ENCODE data around the gene RPN1.
"Not testable (repeated sequence)": the region's sequence is repeated elsewhere in the genome, so short reads cannot be mapped to it uniquely, and the experiment has no call there.

Gene RPN1

GRCh38 chr3:128665362-128666021 is 14.9 kb upstream of the RPN1 start:
- Histone ChIP-seq H2AFZ (ENCODE audit: low read depth, low read length) (no peak overlapping the region), H3K27ac (ENCODE audit: low read length) (no peak overlapping the region), H3K36me3 (ENCODE audit: insufficient read depth, low read length) (no peaks in the 10 kb centered on the region), H3K4me2 (ENCODE audit: insufficient read depth, low read length) (no peak overlapping the region), H3K79me2 (ENCODE audit: insufficient read depth, low read length) (no peaks in the 10 kb centered on the region), H3K4me1 (ENCODE audit: insufficient read depth, low read length) (no peaks in the 10 kb centered on the region), H4K20me1 (ENCODE audit: insufficient read depth, low read length) (no peaks in the 10 kb centered on the region), H3K27me3 (ENCODE audit: insufficient read depth, low read length, poor library complexity) (no peaks in the 10 kb centered on the region), H3K9me3 (ENCODE audit: insufficient read depth, low read length, severe bottlenecking) (no peaks in the 10 kb centered on the region), H3K4me3 (ENCODE audit: low read depth in 1 of 2, low read length in 2 of 2) (no peak overlapping the region), H3K9ac (ENCODE audit: low read depth, low read length) (no peak overlapping the region)
- DNase-seq (no peak), ATAC-seq (ENCODE audit: insufficient read depth, low read depth) (no peak)
- no peak for TF ChIP-seq EZH2 (IDR thresholded peaks at IDR 0.05; ENCODE audit: borderline replicate concordance, low read depth, low read length, severe bottlenecking)
- TF ChIP-seq, protein P1, sequence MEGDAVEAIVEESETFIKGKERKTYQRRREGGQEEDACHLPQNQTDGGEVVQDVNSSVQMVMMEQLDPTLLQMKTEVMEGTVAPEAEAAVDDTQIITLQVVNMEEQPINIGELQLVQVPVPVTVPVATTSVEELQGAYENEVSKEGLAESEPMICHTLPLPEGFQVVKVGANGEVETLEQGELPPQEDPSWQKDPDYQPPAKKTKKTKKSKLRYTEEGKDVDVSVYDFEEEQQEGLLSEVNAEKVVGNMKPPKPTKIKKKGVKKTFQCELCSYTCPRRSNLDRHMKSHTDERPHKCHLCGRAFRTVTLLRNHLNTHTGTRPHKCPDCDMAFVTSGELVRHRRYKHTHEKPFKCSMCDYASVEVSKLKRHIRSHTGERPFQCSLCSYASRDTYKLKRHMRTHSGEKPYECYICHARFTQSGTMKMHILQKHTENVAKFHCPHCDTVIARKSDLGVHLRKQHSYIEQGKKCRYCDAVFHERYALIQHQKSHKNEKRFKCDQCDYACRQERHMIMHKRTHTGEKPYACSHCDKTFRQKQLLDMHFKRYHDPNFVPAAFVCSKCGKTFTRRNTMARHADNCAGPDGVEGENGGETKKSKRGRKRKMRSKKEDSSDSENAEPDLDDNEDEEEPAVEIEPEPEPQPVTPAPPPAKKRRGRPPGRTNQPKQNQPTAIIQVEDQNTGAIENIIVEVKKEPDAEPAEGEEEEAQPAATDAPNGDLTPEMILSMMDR (IDR thresholded peaks at IDR 0.05; ENCODE audit: borderline replicate concordance, extremely low read depth, low read length, poor library complexity, severe bottlenecking), result no peak

DNA sequence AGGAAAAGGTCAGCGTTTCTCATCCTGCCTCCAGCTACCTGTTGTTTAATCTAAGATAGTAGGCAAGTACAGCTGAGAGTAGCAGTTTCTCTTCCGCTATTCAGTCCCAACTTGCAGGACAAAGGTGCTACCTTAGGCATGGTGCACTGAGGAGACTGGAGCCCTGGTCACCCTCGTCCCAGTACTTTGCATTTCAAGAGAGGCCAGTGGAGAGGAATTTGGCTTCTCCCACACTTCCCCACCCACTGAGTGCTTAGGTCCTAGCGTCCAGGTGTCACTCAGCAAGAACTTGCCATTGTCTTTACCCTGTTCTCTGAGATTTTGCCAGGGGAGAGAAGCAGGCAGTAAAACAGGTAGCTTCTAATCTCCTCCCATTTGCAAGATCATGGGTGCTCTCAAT is 12.5 kb upstream of the RPN1 start:
- TF ChIP-seq, protein P1 (IDR thresholded peaks at IDR 0.05; ENCODE audit: borderline replicate concordance, extremely low read depth, low read length, poor library complexity, severe bottlenecking), result no peak
- TF ChIP-seq EZH2 (IDR thresholded peaks at IDR 0.05; ENCODE audit: borderline replicate concordance, low read depth, low read length, severe bottlenecking), result no peak
- Histone ChIP-seq H2AFZ (ENCODE audit: low read depth, low read length) (no peak overlapping the region), H3K79me2 (ENCODE audit: insufficient read depth, low read length) (no peaks in the 10 kb centered on the region), H3K4me2 (ENCODE audit: insufficient read depth, low read length) (no peak overlapping the region), H3K9ac (ENCODE audit: low read depth, low read length) (no peak overlapping the region), H3K27ac (ENCODE audit: low read length) (no peak overlapping the region), H3K4me3 (ENCODE audit: low read depth in 1 of 2, low read length in 2 of 2) (no peak overlapping the region), H3K9me3 (ENCODE audit: insufficient read depth, low read length, severe bottlenecking) (no peaks in the 10 kb centered on the region), H3K4me1 (ENCODE audit: insufficient read depth, low read length) (no peaks in the 10 kb centered on the region), H4K20me1 (ENCODE audit: insufficient read depth, low read length) (no peaks in the 10 kb centered on the region), H3K36me3 (ENCODE audit: insufficient read depth, low read length) (no peaks in the 10 kb centered on the region), H3K27me3 (ENCODE audit: insufficient read depth, low read length, poor library complexity) (no peaks in the 10 kb centered on the region)
- ATAC-seq (ENCODE audit: insufficient read depth, low read depth) (no peak), DNase-seq (no peak)

GRCh38 chr3:128655531-128655930 is 4.9 kb upstream of the RPN1 start:
- H3K36me3 ChIP-seq (ENCODE audit: insufficient read depth, low read length), result peaks cover under 1% of the 10 kb centered on the region; the same call in 1 of the 2 replicates
- TF ChIP-seq EZH2 (IDR thresholded peaks at IDR 0.05; ENCODE audit: borderline replicate concordance, low read depth, low read length, severe bottlenecking), result no peak
- TF ChIP-seq, protein P1 (IDR thresholded peaks at IDR 0.05; ENCODE audit: borderline replicate concordance, extremely low read depth, low read length, poor library complexity, severe bottlenecking), result no peak
- no peak overlapping the region for H3K27ac ChIP-seq (ENCODE audit: low read length)
- H3K79me2 ChIP-seq (ENCODE audit: insufficient read depth, low read length), result peaks cover 4% of the 10 kb centered on the region
- ATAC-seq (ENCODE audit: insufficient read depth, low read depth) (no peak), DNase-seq (no peak)
- no peak overlapping the region for H3K4me2 ChIP-seq (ENCODE audit: insufficient read depth, low read length)
- peaks cover 3% of the 10 kb centered on the region for H3K9me3 ChIP-seq (ENCODE audit: insufficient read depth, low read length, severe bottlenecking)
- H4K20me1 ChIP-seq (ENCODE audit: insufficient read depth, low read length), result no peaks in the 10 kb centered on the region
- peaks cover 30% of the 10 kb centered on the region for H3K4me1 ChIP-seq (ENCODE audit: insufficient read depth, low read length)
- no peak overlapping the region for H3K4me3 ChIP-seq (ENCODE audit: low read depth in 1 of 2, low read length in 2 of 2)
- H3K27me3 ChIP-seq (ENCODE audit: insufficient read depth, low read length, poor library complexity), result no peaks in the 10 kb centered on the region
- H3K9ac ChIP-seq (ENCODE audit: low read depth, low read length), result no peak overlapping the region
- H2AFZ ChIP-seq (ENCODE audit: low read depth, low read length), result no peak overlapping the region

DNA sequence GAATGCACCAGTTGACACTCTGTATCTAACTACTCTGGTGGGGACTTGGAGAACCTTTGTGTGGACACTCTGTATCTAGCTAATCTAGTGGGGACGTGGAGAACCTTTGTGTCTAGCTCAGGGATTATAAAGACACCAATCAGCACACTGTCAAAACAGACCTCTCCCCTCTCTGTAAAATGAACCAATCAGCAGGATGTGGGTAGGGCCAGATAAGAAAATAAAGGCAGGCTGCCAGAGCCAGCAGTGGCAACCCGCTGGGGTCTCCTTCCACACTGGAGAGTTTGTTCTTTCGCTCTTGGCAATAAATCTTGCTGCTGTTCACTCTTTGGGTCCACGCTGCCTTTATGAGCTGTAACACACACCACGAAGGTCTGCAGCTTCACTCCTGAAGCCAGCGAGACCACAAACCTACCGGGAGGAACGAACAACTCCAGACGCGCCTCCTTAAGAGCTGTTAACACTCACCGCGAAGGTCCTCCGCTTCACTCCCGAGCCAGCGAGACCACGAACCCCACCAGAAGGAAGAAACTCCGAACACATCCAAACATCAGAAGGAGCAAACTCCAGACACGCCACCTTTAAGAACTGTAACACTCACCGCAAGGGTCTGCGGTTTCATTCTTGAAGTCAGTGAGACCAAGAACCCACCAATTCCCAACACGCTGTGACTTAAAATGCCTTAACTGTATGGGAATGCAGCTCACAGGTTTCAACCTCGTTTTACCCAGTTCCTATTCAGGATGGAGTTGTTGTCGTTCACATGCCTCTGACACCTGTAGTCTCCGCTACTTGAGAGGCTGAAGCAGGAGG is 3.6 kb upstream of the RPN1 start:
- peak; percentile 25; the same call in 1 of the 3 replicates for ATAC-seq (ENCODE audit: insufficient read depth, low read depth)
- H4K20me1 ChIP-seq (ENCODE audit: insufficient read depth, low read length); H3K9me3 ChIP-seq (ENCODE audit: insufficient read depth, low read length, severe bottlenecking); H3K36me3 ChIP-seq (ENCODE audit: insufficient read depth, low read length); H3K27me3 ChIP-seq (ENCODE audit: insufficient read depth, low read length, poor library complexity): not testable (repeated sequence)
- Histone ChIP-seq H3K9ac (ENCODE audit: low read depth, low read length) (peak overlapping the region; percentile 48), H3K4me1 (ENCODE audit: insufficient read depth, low read length) (peaks cover 35% of the 10 kb centered on the region), H3K79me2 (ENCODE audit: insufficient read depth, low read length) (peaks cover 17% of the 10 kb centered on the region), H3K4me2 (ENCODE audit: insufficient read depth, low read length) (peak overlapping the region; percentile 63), H3K4me3 (ENCODE audit: low read depth in 1 of 2, low read length in 2 of 2) (peak overlapping the region; percentile 8 to 54; a peak in 3 of 4 replicates), H2AFZ (ENCODE audit: low read depth, low read length) (peak overlapping the region; percentile 70), H3K27ac (ENCODE audit: low read length) (peak overlapping the region; percentile 66)
- DNase-seq, result peak; percentile 61

GRCh38 chr3:128653383-128653992 is 2.9 kb upstream of the RPN1 start:
- not testable (repeated sequence) for H3K9me3 ChIP-seq (ENCODE audit: insufficient read depth, low read length, severe bottlenecking); H2AFZ ChIP-seq (ENCODE audit: low read depth, low read length); H3K27me3 ChIP-seq (ENCODE audit: insufficient read depth, low read length, poor library complexity); H3K36me3 ChIP-seq (ENCODE audit: insufficient read depth, low read length); ATAC-seq (ENCODE audit: insufficient read depth, low read depth); H3K27ac ChIP-seq (ENCODE audit: low read length)
- Histone ChIP-seq H3K4me3 (ENCODE audit: low read depth in 1 of 2, low read length in 2 of 2) (peak overlapping the region in 1 of 2 experiments; percentile 54; a peak in 2 of 4 replicates), H3K9ac (ENCODE audit: low read depth, low read length) (peak overlapping the region; percentile 48; the same call in 1 of the 2 replicates), H3K79me2 (ENCODE audit: insufficient read depth, low read length) (peaks cover 24% of the 10 kb centered on the region), H3K4me2 (ENCODE audit: insufficient read depth, low read length) (peak overlapping the region; percentile 63), H4K20me1 (ENCODE audit: insufficient read depth, low read length) (peaks cover 16% of the 10 kb centered on the region; the same call in 1 of the 2 replicates), H3K4me1 (ENCODE audit: insufficient read depth, low read length) (peaks cover 42% of the 10 kb centered on the region)
- peak; percentile 9 for DNase-seq

Measured in DND-41 (cell line).